NCI-H1417 (cell line): ENCODE measurements around the gene PTTG1IP.

Experiments used
- DNase-seq, 3 experiments: peaks; one replicate each; lab custom pipeline; 2025; lab: John Stamatoyannopoulos, UW

PTTG1IP gene

GRCh38 chr21:44823179-44823660 is 50.3 kb downstream of the PTTG1IP start:
- no peak for DNase-seq

GRCh38 chr21:44822484-44823178 is 50.9 kb downstream of the PTTG1IP start:
- DNase-seq, result no peak

- DNase-seq, result no peak
These were observed 52.6 kb downstream of the PTTG1IP start for GRCh38 chr21:44820851-44821250.

DNA sequence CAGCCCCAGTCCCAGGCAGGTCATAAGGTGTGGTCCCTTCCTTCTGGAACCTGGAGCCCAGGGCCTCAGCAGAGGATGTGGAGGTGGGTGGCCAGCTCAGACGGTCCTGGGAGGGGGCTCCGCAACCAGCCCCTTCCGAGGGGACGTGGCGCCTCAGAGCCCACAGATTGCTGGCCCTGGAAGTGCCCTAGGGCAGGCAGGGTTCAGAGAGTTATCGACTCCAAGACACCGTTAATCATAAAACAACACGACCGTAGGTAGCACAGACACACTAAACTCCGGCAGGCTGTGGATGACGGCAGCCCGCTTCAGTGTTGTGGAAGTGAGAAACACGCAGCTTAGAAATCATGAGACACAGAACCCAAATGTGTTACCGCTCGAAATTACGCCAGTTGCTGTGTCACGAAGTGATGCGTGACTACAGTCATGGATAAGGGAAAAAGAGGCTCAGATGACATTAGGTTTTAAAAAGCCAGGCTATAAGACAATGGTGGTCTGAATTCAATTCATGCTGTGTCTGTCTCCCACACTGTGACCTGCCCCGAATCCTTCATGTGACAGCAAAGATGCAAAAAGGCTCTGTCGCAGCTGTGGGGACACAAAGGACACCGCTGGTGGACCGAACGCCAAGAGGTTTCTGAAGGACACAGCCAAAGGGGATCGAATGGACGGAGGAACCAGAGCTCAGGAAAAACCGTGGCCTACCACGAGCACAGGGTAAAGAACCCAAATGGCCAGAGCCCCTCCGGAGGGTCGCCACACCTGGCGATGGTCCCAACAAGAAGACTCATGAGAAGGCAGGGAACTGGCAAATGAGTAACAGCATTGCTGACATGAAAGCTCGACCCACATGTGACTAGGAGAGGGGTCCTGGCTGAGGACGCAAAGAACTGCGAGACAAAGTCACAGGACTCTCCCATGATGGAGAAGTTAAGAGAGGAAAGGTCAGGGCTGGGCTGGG is 53.9 kb downstream of the PTTG1IP start:
- no peak for DNase-seq

DNA sequence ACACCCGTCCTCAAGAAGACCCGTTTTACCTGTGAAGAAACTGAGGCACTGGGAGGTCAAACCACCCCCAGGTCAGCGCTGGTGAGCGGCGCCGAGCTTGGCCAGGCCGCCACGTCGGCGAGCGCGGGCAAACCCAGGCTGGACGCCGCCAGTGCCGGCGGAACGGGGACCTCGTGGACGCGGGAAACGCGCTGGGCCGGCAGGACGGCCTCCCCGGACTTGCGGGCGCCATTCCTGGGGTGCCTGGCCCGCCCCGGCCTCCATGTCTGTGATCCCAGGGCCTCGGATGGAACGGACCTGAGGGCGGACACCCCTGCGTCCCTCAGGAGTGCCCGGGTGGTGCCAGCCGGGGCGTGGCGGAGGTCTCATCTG is 54.9 kb downstream of the PTTG1IP start:
- no peak for DNase-seq

DNA sequence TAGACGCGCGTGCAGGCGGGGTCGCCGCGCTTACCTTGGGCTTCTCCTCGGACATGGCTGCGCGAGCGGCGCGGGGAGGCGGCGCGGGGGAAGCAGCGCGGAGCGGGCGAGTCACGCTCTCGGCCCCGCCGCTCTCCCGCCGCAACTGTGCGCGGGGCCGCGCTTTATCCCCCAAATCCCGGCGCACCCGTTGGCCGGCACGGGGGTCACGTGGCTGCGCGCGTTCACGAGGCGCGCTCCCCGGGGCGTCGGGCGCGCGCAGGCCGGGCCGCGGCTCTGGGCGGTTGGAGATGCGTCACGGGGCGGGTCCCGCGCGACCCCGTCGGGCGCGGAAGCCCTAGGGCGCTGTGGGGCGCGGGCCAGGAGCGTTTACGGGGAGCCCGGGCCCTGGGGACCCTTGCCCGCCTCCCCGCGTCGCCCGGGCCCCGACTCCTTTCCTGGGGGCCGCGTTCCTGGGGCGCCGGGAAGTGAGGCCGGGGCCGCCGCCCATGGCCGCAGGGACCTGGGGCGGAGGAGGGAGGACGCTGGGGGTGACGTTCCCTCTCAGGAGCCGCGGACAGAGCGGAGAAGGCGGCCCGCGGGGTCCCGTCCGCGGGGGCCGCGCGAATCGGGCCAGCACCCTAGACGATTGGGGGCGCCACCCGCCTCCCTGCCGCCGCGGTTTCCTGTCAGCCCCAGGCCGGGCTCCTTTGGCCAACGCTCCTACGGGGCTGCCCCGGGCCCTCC is 55.4 kb downstream of the PTTG1IP start, which contains the start of gene SUMO3:
SUMO3 (minus strand) TSS at position 149 of the 726 bp plus-strand sequence; CDS start at position 55, 94 bp downstream.
- DNase-seq, result peak; percentile 87 to 88 (median 87)

- peak; percentile 76 to 96 (median 90) for DNase-seq
These were observed 56.0 kb downstream of the PTTG1IP start for GRCh38 chr21:44817506-44817880.

GRCh38 chr21:44816761-44817505 is 56.6 kb downstream of the PTTG1IP start:
- DNase-seq, result no peak

DNA sequence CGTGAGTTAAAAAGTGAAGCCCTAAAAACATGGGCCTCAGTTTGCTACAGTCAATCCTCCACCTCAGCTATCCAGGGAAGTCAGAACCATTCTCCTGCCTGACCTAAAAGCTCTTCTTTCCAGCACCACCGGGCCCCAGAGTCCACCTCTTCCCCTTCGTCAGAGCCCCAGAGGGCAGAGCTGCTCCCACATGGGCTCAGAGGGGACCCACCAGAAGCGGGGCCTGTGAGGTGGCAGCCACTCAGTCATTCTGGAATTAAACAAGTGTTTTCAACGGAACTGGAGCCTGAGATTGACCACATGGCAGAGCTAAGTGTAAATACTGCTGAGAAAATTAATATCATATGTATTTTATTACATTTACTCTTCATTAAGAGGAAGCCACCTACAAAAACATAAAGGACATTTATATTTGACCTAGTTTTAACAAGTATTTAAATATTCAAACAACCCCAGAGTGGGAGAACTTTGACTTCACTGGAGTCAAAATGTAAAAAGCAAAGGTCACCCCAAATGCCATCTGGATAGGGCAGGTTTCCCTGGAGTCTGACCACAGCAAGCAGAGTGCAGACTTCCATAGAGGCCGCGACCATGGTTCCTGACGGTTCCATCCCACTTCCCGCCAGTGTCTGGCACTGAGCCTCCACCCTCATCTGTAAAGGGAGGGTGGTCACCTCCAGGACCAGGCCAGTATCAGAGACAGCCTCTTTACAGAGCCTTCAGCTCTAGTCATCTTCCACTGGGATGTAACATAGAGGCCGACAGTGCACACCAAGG is 57.5 kb downstream of the PTTG1IP start:
- no peak for DNase-seq

DNA sequence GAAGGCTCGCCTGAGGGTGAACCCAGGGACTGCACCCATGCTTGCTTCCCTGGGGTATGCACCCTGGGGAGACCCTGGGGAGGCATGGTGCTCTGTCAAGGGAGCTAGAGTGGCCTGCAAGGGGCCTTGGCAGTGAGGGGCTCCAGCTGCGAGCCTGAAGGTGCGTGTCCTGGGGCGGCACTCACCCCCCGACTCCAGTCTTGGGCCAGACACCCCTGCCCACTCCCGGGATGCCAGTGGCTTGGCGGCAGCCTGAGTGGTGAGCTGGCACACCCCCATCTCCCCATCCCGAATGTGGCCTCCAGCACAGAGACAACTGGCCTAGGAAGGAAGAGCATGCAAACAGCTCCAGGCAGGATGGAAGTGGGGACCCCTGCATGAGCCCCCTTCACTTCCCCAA is 58.3 kb downstream of the PTTG1IP start:
- DNase-seq, result no peak

DNA sequence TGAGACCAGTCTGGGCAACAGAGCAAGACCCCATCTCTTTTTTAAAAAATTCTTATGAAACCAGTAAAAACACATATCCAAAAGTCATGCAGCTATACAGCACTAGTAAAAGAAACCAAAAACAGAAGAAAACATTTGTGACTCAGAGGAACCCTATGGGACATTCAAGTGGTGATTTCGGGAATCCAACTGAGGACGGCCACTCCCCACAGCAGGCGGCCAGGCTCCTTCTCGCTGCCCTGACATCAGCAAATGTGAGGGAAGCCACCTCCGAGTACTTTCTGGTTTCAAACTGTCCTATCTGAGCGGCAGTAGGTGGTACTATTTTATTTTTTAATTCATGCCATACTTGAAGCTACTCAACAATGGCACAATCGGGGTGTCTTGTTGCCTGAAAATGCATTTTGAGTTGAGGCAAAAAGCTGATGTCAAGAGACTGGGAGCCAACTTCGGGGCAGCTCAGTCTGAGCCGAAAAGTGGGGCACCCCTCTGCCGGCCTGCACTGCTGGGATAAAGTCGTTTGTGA is 58.9 kb downstream of the PTTG1IP start:
- DNase-seq, result no peak

DNA sequence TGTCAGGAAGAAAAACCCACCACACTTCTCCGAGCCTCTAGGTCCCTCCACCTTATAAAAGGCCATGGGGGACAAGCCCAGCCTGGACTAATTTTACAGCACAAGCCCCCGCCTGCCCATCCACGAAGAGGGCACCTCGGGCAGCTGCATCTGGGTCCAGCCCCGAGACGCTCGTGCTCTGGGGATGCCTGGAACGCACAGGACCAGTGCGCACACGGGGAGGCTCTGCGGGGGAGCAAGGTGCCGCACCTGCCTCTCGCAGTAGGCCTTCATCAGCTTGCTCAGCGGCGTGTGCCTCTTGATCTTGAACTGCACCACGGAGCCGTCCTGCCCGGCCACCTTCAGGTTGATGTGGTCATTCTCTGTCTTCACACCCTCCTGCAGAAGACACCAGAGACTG is 59.8 kb downstream of the PTTG1IP start:
- no peak for DNase-seq

GRCh38 chr21:44813149-44813548 is 60.3 kb downstream of the PTTG1IP start:
- DNase-seq, result no peak

- DNase-seq, result no peak
These were observed 60.9 kb downstream of the PTTG1IP start for GRCh38 chr21:44812640-44813039.

DNA sequence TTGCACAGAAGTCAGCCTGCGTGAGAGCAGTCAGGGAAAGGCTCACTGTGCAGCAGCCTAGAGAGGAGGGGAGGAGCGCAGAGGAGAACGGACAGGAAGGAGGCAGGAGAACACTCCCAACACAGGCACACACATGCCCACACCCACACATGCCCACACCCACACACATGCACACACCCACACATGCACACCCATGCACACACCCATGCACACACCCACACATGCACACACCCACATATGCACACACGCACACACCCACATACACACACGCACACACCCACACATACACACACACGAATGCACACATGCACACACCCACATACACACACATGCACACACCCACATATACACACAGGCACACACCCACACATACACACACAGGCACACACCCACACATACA is 62.7 kb downstream of the PTTG1IP start:
- DNase-seq, result no peak

DNA sequence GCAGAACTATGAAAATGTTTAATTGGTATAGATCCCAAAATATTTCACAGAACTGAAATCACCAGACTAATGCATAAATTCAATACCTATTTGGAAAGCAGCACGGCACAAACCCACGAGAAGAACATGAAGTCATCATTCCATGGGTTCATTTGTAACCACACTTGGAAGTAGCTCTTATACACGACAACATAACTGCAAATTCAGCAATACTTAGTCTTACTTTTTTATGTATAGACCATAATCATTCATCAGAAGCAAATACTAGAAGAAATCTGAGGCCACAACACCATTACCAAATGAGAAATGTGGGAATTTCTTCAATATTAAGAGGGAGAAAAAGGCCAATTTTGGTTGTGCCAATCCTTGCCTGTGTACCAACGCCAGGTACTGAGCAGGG is 67.6 kb downstream of the PTTG1IP start:
- no peak for DNase-seq

- no peak for DNase-seq
These were observed 68.3 kb downstream of the PTTG1IP start for GRCh38 chr21:44805226-44805625.

GRCh38 chr21:44804762-44805161 is 68.7 kb downstream of the PTTG1IP start:
- no peak for DNase-seq

DNA sequence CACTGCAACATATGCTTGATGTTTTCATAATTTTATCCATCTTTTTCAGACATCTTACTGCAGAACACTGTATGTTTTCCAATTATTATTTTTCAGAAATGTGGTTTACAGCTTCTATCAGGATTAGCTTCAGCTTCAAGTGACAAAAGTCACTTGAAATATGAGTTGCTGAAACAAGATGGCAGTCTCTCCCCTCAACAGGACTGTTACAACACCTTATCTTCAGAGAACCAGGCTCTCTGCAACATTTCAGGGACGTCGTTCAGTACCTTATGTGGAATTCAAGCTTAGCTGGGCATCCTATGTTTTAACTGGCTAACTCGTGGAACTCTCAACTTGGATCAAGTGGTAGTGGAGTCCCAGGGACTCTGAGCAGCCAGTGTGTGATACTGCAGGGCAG is 69.8 kb downstream of the PTTG1IP start:
- no peak for DNase-seq

DNA sequence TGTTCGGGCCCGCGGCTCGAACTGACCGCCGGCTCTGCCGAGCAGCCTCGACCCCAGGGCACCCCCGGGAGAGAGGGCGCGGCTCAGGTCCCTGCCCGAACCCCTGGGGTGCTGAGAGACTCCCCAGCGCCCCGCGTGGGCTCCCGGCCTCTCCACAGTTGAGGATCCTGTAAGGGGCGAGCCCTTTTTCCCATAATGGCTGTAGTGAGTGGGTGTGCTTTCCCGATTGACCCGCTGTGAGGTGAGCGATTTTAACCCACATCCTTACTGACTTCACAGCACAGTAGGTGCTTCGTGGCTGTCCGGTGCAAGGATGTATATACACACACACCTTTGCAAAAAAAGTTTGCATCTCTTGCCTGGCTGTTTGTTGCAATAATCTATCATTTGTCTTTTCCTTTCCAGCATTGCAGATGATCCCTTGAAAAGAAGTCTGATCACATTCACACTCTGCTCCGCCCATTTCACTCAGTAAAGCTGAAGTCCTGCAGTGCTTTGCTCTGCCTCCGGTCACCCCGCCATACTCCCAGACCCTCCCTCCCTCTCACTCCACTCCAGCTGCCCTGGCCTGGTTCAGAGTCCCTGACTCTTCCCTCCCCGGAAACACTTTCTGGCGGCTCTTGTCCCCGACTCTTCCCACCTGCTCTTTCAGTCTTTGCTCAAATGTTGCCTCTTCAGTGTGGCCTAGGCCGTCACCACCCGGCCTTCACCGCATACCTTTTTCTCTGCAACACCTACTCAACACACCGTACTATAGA is 70.9 kb downstream of the PTTG1IP start:
- peak in 2 of 3 experiments; percentile 53 to 61 for DNase-seq
